LNCAP (cell line): ENCODE results near the gene ABCC3.

Experiments
- CTCF ChIP-seq: fragments of 450-650 bp; IDR thresholded peaks from 2 replicates; pipeline ENCODE4 v1.5.1; 2017; ENCODE audit warnings: mild to moderate bottlenecking

Gene ABCC3

DNA sequence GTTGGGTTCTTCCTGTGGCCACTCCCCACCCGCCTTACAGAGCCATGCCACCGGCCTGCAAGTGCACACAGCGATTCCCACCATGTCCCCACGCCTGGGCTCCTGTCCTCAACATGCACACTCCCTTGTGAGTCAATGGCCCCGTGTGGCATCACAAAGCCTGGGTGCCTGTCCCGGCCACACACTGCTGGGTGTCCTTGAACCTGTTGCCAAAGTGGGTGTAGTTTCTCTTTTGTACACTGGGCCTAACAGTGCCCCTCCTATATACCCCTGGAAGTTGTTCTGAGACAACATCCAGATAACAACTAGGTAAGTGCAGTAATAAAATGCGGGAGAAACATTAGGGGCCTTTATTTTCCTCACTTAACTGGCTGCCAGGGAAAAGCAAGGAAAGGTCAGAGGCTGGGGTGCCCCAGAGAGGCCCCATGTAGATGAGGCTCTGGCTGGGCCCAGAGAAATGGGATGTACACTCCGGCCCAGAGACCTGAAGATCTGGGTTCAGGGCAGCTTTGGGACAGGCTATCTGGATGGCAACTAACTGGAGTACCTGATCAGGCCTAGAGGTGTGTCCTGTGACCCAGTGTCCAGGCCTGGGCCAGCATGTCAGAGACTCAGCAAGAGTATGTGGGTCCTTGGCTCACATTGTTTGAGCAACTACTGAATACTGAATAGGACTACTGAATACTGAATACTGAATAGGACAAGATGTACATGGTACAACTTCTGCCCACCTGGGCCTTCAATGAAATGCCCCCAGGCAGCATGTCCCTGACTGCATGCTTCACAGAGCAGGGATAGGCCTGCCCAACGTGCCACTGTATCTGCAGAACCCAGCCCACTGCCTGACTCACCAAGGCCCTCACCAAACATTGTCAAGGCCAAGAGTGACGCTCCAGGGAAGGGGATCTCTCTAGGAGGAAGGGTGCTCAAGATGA lies 8.3 kb downstream of the ABCC3 start:
- TF ChIP-seq CTCF = no peak

- no peak for TF ChIP-seq CTCF
These were observed 11.3 kb downstream of the ABCC3 start for GRCh38 chr17:50645748-50646682.

DNA sequence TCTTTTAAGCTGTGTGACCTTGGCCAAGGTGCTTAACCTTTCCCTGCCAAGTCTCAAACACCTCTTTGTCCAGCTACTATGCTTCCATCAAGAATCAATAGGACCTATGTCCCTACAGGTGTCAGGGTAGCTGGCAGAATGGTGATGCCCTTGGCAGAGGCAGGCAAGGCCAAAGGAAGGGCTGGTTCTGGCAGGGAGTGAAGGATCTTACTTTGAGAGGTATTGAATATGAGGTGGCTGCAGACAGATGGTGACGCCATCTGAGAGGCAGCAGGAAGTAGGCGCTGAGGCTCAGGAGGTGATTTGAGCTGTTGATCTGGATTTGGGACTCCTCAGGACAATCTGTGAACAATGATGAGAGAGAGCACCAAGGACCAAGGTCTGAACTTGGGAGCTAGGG lies 12.5 kb downstream of the ABCC3 start:
- TF ChIP-seq CTCF = no peak

DNA sequence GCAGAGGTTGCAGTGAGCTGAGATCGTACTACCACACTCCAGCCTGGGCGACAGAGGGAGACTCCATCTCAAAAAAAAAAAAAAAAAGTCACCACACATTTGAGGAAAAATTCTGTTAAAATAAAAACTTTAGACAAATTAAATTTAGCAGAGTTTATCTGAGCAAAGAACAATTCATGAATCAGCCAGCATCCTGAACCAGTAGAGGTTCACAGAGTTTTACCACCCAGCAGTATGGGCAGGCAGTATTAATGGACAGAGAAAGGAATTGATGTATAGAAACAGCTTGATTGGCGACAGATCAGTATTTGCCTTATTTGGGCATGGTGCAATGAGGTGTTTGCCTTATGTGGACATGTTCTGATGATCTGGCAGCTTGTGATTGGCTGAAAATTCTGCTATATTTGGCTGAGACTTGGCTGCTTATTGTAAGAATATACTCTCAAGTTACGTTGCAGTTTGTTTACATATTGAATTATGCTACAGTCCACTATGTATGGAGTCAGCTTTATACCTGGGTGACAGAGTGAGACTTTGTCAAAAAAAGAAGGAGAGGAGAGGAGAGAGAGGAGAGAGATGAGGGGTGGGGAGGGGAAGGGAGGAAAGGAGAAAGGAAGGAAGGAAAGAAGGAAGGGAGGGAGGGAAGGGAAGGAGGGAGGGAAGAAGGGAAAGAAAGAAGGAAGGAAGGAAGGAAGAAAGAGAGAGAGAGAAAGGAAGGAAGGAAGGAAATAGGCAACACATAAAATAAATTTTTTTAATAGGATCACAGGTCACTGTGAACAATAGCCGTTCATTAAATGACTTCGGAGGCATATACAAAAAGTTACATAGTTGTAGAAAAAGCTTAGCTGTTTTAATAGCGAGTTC lies 14.6 kb downstream of the ABCC3 start:
- TF ChIP-seq CTCF = no peak

DNA sequence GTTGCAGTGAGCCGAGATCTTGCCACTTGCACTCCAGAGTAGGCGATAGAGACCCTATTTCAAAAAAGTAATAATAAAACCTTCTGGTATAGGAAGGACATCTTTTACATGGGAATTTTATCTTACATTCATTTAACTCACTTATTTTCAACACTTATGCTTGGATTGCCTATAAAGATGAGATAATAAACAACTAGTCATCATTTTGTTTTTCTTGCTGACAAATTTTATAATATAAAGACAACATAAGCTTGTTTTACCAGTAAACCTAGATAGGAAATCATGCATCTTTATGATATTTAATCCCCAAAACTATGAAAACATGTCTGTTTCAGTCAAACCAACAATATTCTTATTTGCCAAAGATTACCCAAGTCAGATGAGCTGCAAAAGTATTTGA lies 17.0 kb downstream of the ABCC3 start:
- TF ChIP-seq CTCF = no peak

DNA sequence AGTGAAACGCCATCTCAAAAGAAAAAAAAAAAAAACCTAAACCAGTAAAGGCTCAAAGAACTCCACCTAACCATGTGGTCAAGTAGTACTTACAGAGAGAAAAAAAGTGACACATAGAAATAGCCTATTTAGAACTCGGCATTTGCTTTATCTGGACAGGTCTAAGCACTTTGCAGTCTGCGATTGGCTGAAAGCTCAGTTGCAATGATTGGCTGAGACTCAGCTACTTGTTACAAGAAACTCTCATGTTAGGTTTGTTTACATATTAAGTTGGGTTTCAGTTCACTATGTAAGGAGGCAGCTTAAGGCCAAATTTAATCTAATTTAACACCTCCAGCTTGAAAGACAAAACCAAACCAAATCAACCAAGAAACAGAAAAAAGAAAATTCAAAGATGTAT lies 19.1 kb downstream of the ABCC3 start:
- no peak for TF ChIP-seq CTCF

DNA sequence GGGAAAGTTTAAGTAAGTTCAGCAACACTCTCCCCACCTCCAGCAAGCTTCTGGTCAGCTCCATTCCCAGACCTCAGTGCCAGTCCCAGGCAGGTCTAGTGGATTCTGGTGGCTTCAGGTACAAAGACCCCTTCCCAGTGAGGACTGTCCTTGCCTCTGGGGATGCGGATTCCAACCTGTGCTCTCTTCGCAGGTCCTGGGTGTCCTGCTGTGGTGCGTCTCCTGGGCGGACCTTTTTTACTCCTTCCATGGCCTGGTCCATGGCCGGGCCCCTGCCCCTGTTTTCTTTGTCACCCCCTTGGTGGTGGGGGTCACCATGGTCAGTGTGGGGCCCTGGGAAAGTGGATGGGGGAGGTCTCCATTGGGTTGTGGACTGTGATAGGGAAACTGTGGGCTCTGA lies 21.8 kb downstream of the ABCC3 start:
- TF ChIP-seq CTCF = no peak
